Adrenal gland (tissue), 12 donors: ENCODE data around the gene PLA2G4F. TPM values are rescaled to one million over a fixed set of nuclear protein-coding genes. Genes with fewer than 3 reads are reported as not detected.

Experiments
- DNase-seq, 7 donors: peaks; one replicate each; pipeline ENCODE4 v3.0.0-alpha.2; 2019 to 2020
- H3K27ac ChIP-seq, 5 donors: fragments of 200-600 bp; sonication (generic) in 4 of 5; 1 replicate in 3 of 5; 2 replicates in 2 of 5; pipeline versions ENCODE4 v1.5.1 to v1.8.0; 2016 to 2020; ENCODE audit warnings: mild to moderate bottlenecking in 1 of 5
- H3K27me3 ChIP-seq: fragments of 200-600 bp; 2 replicates; pipeline ENCODE4 v1.8.0; 2021
- H3K36me3 ChIP-seq, 2 donors: fragments of 200-600 bp; replicated peaks in 1 of 2; 1 replicate in 1 of 2; 2 replicates in 1 of 2; pipeline versions ENCODE4 v1.5.1 to v1.8.0; 2018 to 2022
- H3K4me1 ChIP-seq, 2 donors: fragments of 200-600 bp; replicated peaks in 1 of 2; 1 replicate in 1 of 2; 2 replicates in 1 of 2; pipeline versions ENCODE4 v1.5.1 to v1.8.0; 2018 to 2021
- H3K4me3 ChIP-seq, 4 donors: fragments of 200-600 bp; sonication (generic) in 3 of 4; one replicate each; pipeline ENCODE4 v1.5.1; 2016 to 2018
- H3K9me3 ChIP-seq, 3 donors: fragments of 200-600 bp; sonication (generic) in 1 of 3; replicated peaks in 1 of 3; 1 replicate in 2 of 3; 2 replicates in 1 of 3; pipeline versions ENCODE4 v1.5.1 to v1.8.0; 2016 to 2021
- CTCF ChIP-seq, 6 experiments: fragments of 450-650 bp in 4 of 6; fragments of 200-600 bp in 2 of 6; sonication (generic) in 1 of 6; IDR thresholded peaks; 1 replicate in 5 of 6; 2 replicates in 1 of 6; pipeline versions ENCODE4 v1.5.1 to v1.8.0; 2016 to 2021; ENCODE audit warnings: antibody characterized with exemption in 6 of 6, mild to moderate bottlenecking in 2 of 6, moderate library complexity in 1 of 6
- POLR2A ChIP-seq, 2 donors: fragments of 450-650 bp; IDR thresholded peaks; one replicate each; pipeline ENCODE4 v1.6.1; 2017; ENCODE audit warnings: antibody characterized with exemption in 2 of 2, mild to moderate bottlenecking in 2 of 2, moderate library complexity in 1 of 2
- WGBS, 4 donors: extraction: QIAGEN DNeasy Blood & Tissue Kit in 2 of 4; methylation state at CpG; one replicate each; pipeline versions ENCODE4 v1.1.5 to v1.1.7; 2013 to 2017; 5-methylcytosine and 5-hydroxymethylcytosine counted together
- intact Hi-C, 2 donors: fragments of 100-400 bp; cut with DNase I; formaldehyde crosslinking; loops; one replicate each; pipeline versions ENCODE4 v1.14.1 to v1.15.0; 2022 to 2023
- polyA plus RNA-seq, 3 donors: library from polyadenylated mRNA; stranded (reverse); fragments of 200-250 nt in 2 of 3; fragments of 350-450 nt in 1 of 3; fragmentation: Illumina TruSeq in 1 of 3; extraction: RNeasy Lipid Tissue Mini Kit (QIAGEN cat#74804) in 1 of 3; gene quantifications; one replicate each; pipeline ENCODE4 v1.2.3, GENCODE V29; 2013 to 2014
- total RNA-seq, 9 donors: library from RNA; depleted of rRNA in 4 of 9; stranded (reverse); fragments of >200 nt in 4 of 9; fragments of 120-200 nt in 1 of 9; fragmentation: NEBNext Ultra II Directional in 1 of 9; extraction: Animal tissue kit (Norgen Biotek cat#: 25700) in 1 of 9; gene quantifications; one replicate each; pipeline versions ENCODE4 v1.1.0 to v1.2.4, GENCODE V29; 2013 to 2023
- donor health status: healthy with polysubstance abuse.
- donor health status: Bipolar disorder and iron deficiency.
- donor health status: DM: yes; HTN: yes; CAD: no.
- donor health status: DM: no; HTN: no; CAD: no.
- donor health status: DM: no; HTN: no; CAD: no.
- donor health status: DM: yes; HTN: yes; CAD: no.

The PLA2G4F gene
- total and polyA plus RNA-seq, 12 donors = 0.03 to 0.29 (median 0.11) TPM; not detected in 9

- no peaks in the 10 kb centered on the region for H3K36me3 ChIP-seq
These were observed 26.0 kb downstream of the PLA2G4F start for GRCh38 chr15:42130246-42130986.

GRCh38 chr15:42129364-42129763 is 27.1 kb downstream of the PLA2G4F start:
- Histone ChIP-seq H3K4me1 (no peaks in the 10 kb centered on the region), H3K27ac (no peak overlapping the region), H3K9me3 (no peaks in the 10 kb centered on the region), H3K36me3 (no peaks in the 10 kb centered on the region), H3K27me3 (peaks cover 13% of the 10 kb centered on the region), H3K4me3 (no peak overlapping the region)
- WGBS, 4 donors = 70 to 89% (median 78%) methylated on average over 2 of the region's 2 CpGs
- intact Hi-C loops = no loop called here
- TF ChIP-seq POLR2A (IDR thresholded peaks at IDR 0.05) (no peak), CTCF (IDR thresholded peaks at IDR 0.05) (no peak)
- DNase-seq = no peak

More at GRCh38 chr15:42130246-42130986, 26.0 kb downstream of the PLA2G4F start:
- H3K27me3 ChIP-seq = peaks cover 13% of the 10 kb centered on the region
- H3K4me3 ChIP-seq = no peak overlapping the region
- intact Hi-C loops = no loop called here
- no peaks in the 10 kb centered on the region for H3K4me1 ChIP-seq
- WGBS, 4 donors = 62 to 71% (median 69%) methylated on average over 6 to 8 of the region's 8 CpGs
- no peak overlapping the region for H3K27ac ChIP-seq
- peak in 1 of 7 donors; percentile 21 for DNase-seq
- no peaks in the 10 kb centered on the region for H3K9me3 ChIP-seq
- no peak for TF ChIP-seq CTCF (IDR thresholded peaks at IDR 0.05)
- no peak for TF ChIP-seq POLR2A (IDR thresholded peaks at IDR 0.05)

GRCh38 chr15:42128476-42128875 is 28.0 kb downstream of the PLA2G4F start:
- peak in 1 of 7 donors; percentile 11 for DNase-seq
- Histone ChIP-seq H3K27me3 (peaks cover 13% of the 10 kb centered on the region), H3K36me3 (no peaks in the 10 kb centered on the region), H3K9me3 (no peaks in the 10 kb centered on the region), H3K4me3 (no peak overlapping the region), H3K4me1 (no peaks in the 10 kb centered on the region), H3K27ac (no peak overlapping the region)
- TF ChIP-seq POLR2A (IDR thresholded peaks at IDR 0.05) = no peak
- TF ChIP-seq CTCF (IDR thresholded peaks at IDR 0.05) = no peak
- intact Hi-C loops = no loop called here
- 59 to 68% (median 67%) methylated on average over 5 to 6 of the region's 6 CpGs for WGBS, 4 donors

GRCh38 chr15:42123546-42123945 is 32.9 kb downstream of the PLA2G4F start:
- Histone ChIP-seq H3K4me1 (no peaks in the 10 kb centered on the region), H3K27ac (no peak overlapping the region), H3K4me3 (no peak overlapping the region), H3K36me3 (no peaks in the 10 kb centered on the region), H3K27me3 (no peaks in the 10 kb centered on the region), H3K9me3 (no peaks in the 10 kb centered on the region)
- no peak for DNase-seq
- WGBS, 4 donors = 83 to 88% (median 87%) methylated on average over 3 of the region's 3 CpGs
- intact Hi-C loops = no loop called here
- TF ChIP-seq POLR2A (IDR thresholded peaks at IDR 0.05) (no peak), CTCF (IDR thresholded peaks at IDR 0.05) (no peak)
